Neural crest cell (in vitro differentiated cells): Measurements from ENCODE around the gene ADAMTS13. TPM values are rescaled to one million over a fixed set of nuclear protein-coding genes. Genes with fewer than 3 reads are reported as not detected.

Source experiments
- DNase-seq: peaks from one replicate; pipeline ENCODE4 v3.0.0; 2021; ENCODE audit warnings: low read depth, mixed read lengths, low spot score
- H3K27ac Mint-ChIP-seq: one replicate; pipeline ENCODE4 v1.8.0; 2021; ENCODE audit warnings: mild to moderate bottlenecking, mixed read lengths; ENCODE audit not compliant: unreplicated experiment
- H3K27me3 Mint-ChIP-seq: 2 replicates; pipeline ENCODE4 v1.8.0; 2021; ENCODE audit warnings: low read depth, mild to moderate bottlenecking, mixed read lengths
- H3K36me3 Mint-ChIP-seq: 2 replicates; pipeline ENCODE4 v1.8.0; 2021; ENCODE audit warnings: low read depth, mild to moderate bottlenecking, mixed read lengths
- H3K4me1 Mint-ChIP-seq: 2 replicates; pipeline ENCODE4 v1.8.0; 2021; ENCODE audit warnings: mixed read lengths
- H3K4me3 Mint-ChIP-seq: one replicate; pipeline ENCODE4 v1.8.0; 2021; ENCODE audit warnings: mild to moderate bottlenecking, mixed read lengths
- H3K9me3 Mint-ChIP-seq: 2 replicates; pipeline ENCODE4 v1.8.0; 2021; ENCODE audit warnings: mixed read lengths
- CTCF ChIP-seq: fragments of 200-600 bp; sonication (generic); conservative IDR thresholded peaks from 2 replicates; pipeline ENCODE4 v1.5.0; 2021; ENCODE audit warnings: antibody characterized with exemption, mild to moderate bottlenecking
- total RNA-seq: library from RNA; stranded (reverse); gene quantifications from 2 replicates; pipeline ENCODE4 v1.2.1, GENCODE V29; 2021

The ADAMTS13 gene
- total RNA-seq, 1 donor from 2014 or later: 6.0 TPM

- no peak overlapping the region for H3K4me3 Mint-ChIP-seq
These were observed 19.4 kb downstream of the ADAMTS13 start for GRCh38 chr9:133441571-133441970.

GRCh38 chr9:133443248-133443647 lies 21.1 kb downstream of the ADAMTS13 start:
- H3K27me3 Mint-ChIP-seq: peaks cover 3% of the 10 kb centered on the region
- no peak for TF ChIP-seq CTCF
- no peaks in the 10 kb centered on the region for H3K9me3 Mint-ChIP-seq
- no peak overlapping the region for H3K4me3 Mint-ChIP-seq
- no peak overlapping the region for H3K27ac Mint-ChIP-seq
- DNase-seq: no peak
- H3K36me3 Mint-ChIP-seq: no peaks in the 10 kb centered on the region
- no peaks in the 10 kb centered on the region for H3K4me1 Mint-ChIP-seq

More at GRCh38 chr9:133441571-133441970, 19.4 kb downstream of the ADAMTS13 start:
- Mint-ChIP-seq H3K9me3 (no peaks in the 10 kb centered on the region), H3K27ac (peak overlapping the region; percentile 62), H3K27me3 (peaks cover 3% of the 10 kb centered on the region), H3K4me1 (no peaks in the 10 kb centered on the region), H3K36me3 (no peaks in the 10 kb centered on the region)
- no peak for DNase-seq
- TF ChIP-seq CTCF: no peak

- H3K36me3 Mint-ChIP-seq: no peaks in the 10 kb centered on the region
- no peaks in the 10 kb centered on the region for H3K4me1 Mint-ChIP-seq
- peaks cover 3% of the 10 kb centered on the region for H3K27me3 Mint-ChIP-seq
- no peaks in the 10 kb centered on the region for H3K9me3 Mint-ChIP-seq
- DNase-seq: no peak
- no peak overlapping the region for H3K4me3 Mint-ChIP-seq
- TF ChIP-seq CTCF: no peak
- H3K27ac Mint-ChIP-seq: no peak overlapping the region
These were observed 21.8 kb downstream of the ADAMTS13 start for GRCh38 chr9:133443982-133444381.

- Mint-ChIP-seq H3K4me1 (no peaks in the 10 kb centered on the region), H3K36me3 (no peaks in the 10 kb centered on the region), H3K9me3 (no peaks in the 10 kb centered on the region), H3K4me3 (no peak overlapping the region), H3K27ac (no peak overlapping the region), H3K27me3 (peaks cover 3% of the 10 kb centered on the region)
- no peak for TF ChIP-seq CTCF
- no peak for DNase-seq
These were observed 23.3 kb downstream of the ADAMTS13 start for GRCh38 chr9:133445293-133445969.

GRCh38 chr9:133448487-133448972 lies 26.4 kb downstream of the ADAMTS13 start:
- no peak for TF ChIP-seq CTCF
- no peaks in the 10 kb centered on the region for H3K9me3 Mint-ChIP-seq
- H3K4me1 Mint-ChIP-seq: no peaks in the 10 kb centered on the region

More at GRCh38 chr9:133448487-133448972, 26.4 kb downstream of the ADAMTS13 start:
- Mint-ChIP-seq H3K27ac (no peak overlapping the region), H3K4me3 (no peak overlapping the region), H3K36me3 (no peaks in the 10 kb centered on the region), H3K27me3 (peaks cover 3% of the 10 kb centered on the region)
- no peak for DNase-seq
